Caki2 (cell line): ENCODE measurements around the gene IL25. TPM values are rescaled to one million over a fixed set of nuclear protein-coding genes. Genes with fewer than 3 reads are reported as not detected.
A peak's percentile ranks its signal among the peaks of the same experiment; 100 is the strongest.

Experiments
- DNase-seq: peaks from one replicate; pipeline ENCODE4 v3.0.0-alpha.2; 2015; ENCODE audit warnings: low read depth
- in situ Hi-C: cut with HindIII; loops from 2 replicates; pipeline ENCODE4 v1.10.0; 2016; ENCODE audit warnings: low sequenced_read_pairs, low pct_unique_long_range_greater_than_20kb, mixed read lengths
- total RNA-seq: library from RNA; depleted of rRNA; stranded (reverse); fragments of >200 nt; shearing (Covaris generic); gene quantifications from 2 replicates; pipeline ENCODE4 v1.2.3, GENCODE V29; 2014; ENCODE audit warnings: low replicate concordance

Gene IL25
- total RNA-seq, 1 experiment from 2014 or later: not detected

GRCh38 chr14:23365036-23365731 is 7.4 kb upstream of the IL25 start, which contains the start of gene EFS:
EFS (minus strand) TSS chr14:23365172; CDS start chr14:23365025, 147 bp downstream.
- no peak for DNase-seq
- in situ Hi-C loops: no loop called here

DNA sequence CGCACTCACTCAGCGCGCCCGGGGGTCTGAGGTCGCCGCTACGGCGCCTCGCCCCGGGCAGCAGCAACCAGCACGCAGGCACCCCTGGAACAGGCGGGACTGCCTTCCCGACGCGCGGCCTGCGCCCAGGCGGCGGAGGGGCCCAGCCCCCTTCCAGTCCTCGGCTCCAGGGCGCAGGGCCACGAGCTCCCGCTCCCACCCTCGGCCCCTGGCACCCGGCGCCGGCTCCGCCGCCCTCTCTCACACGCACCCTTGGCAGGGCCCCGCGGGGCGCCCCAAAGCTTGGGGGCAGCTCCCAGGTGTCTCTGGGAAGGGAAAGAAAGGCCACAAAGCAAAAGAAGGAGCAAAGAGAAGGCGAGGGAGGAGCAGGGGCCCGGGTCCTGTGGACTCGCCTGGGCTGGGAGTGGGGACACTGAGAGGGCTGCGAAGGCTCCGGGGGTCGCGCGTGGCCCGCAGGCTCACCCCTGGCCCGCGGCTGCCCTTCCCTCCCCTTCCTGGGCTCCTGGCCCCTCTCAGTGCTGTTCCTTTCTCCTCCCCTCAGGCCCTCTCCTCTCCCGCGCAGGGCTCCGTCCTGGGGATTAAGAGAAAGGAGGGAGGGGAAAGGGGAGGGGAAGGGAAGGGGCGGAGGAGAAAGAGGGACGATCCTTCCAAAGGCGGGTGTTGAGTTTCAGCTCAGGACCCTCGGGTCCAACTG is 6.7 kb upstream of the IL25 start:
- DNase-seq: no peak
- in situ Hi-C loops: no loop called here

GRCh38 chr14:23366426-23366921 is 6.1 kb upstream of the IL25 start:
- in situ Hi-C loops: no loop called here
- DNase-seq: no peak

- DNase-seq: no peak
- in situ Hi-C loops: no loop called here
Measured at GRCh38 chr14:23370221-23370620, 2.4 kb upstream of the IL25 start.

DNA sequence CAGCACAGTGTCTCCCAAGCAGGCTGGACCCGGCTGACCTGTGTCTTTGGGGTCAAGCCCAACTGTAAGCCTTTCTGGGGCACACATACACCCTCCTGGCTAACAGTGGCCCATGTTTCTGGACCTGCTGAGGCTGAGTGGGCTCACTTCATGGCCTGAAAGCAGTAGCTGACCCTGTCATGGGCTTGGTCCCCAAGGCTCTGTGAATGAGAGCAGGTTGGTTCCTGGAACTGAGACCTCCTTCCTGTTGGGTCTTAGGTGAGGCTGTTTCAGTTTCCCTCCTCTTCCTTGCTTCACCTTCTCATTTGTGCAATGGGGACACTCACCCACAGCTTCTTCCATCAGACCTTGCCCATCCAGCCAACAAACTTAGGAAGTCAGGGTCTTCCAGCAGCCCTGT is 744 bp upstream of the IL25 start:
- no peak for DNase-seq
- in situ Hi-C loops: no loop called here

GRCh38 chr14:23373041-23373440 is 432 bp downstream of the IL25 start:
- DNase-seq: no peak
- in situ Hi-C loops: no loop called here

DNA sequence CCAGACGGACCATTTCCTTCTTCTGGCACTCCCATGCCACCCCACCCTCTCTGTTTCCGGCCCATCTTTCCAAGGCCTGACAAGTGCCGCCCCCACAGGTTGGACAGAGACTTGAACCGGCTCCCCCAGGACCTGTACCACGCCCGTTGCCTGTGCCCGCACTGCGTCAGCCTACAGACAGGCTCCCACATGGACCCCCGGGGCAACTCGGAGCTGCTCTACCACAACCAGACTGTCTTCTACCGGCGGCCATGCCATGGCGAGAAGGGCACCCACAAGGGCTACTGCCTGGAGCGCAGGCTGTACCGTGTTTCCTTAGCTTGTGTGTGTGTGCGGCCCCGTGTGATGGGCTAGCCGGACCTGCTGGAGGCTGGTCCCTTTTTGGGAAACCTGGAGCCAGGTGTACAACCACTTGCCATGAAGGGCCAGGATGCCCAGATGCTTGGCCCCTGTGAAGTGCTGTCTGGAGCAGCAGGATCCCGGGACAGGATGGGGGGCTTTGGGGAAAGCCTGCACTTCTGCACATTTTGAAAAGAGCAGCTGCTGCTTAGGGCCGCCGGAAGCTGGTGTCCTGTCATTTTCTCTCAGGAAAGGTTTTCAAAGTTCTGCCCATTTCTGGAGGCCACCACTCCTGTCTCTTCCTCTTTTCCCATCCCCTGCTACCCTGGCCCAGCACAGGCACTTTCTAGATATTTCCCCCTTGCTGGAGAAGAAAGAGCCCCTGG is 3.1 kb downstream of the IL25 start:
- no peak for DNase-seq
- in situ Hi-C loops: no loop called here

GRCh38 chr14:23376482-23377197 is 4.0 kb downstream of the IL25 start, which contains the start of gene CMTM5:
CMTM5 (plus strand) TSS chr14:23377046; CDS start chr14:23377252, 206 bp downstream.
- in situ Hi-C loops: no loop called here

GRCh38 chr14:23377198-23377550 is 4.6 kb downstream of the IL25 start:
- in situ Hi-C loops: no loop called here
- no peak for DNase-seq

More at GRCh38 chr14:23376482-23377197, 4.0 kb downstream of the IL25 start, which contains the start of gene CMTM5:
- no peak for DNase-seq

- in situ Hi-C loops: no loop called here
- no peak for DNase-seq
Measured at GRCh38 chr14:23377573-23378563, 5.3 kb downstream of the IL25 start.

DNA sequence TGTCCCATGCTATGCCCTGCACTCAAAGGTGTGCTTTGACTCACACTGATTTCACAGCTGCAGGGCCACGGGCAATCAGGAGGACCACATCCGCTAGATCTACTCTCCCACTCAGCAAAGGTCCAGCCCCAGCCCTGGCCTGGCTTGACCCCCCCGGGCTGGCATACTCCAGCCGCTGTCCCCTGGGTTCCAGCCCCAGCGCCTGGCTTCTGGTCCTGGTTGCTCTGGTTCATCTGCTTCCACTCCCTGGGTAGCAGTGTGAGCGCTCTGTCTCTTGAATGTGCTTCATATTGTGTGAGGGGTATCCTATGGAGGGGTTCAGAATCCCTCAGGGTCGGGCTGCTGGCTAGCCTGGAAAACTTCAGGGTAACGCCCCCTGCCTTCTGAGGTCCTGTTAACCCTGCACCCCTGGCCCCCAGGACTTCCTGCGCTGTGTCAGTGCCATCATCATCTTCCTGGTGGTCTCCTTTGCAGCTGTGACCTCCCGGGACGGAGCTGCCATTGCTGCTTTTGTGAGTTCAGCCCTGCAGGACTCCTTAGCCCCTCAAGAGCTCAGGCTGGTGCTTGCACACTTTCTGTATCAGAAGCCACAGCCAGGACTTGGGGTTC is 6.1 kb downstream of the IL25 start:
- in situ Hi-C loops: no loop called here
- no peak for DNase-seq

- DNase-seq: peak; percentile 10
- in situ Hi-C loops: no loop called here
Measured at GRCh38 chr14:23379366-23380196, 7.0 kb downstream of the IL25 start.

- in situ Hi-C loops: no loop called here
- DNase-seq: no peak
Measured at GRCh38 chr14:23380197-23380914, 7.7 kb downstream of the IL25 start.

DNA sequence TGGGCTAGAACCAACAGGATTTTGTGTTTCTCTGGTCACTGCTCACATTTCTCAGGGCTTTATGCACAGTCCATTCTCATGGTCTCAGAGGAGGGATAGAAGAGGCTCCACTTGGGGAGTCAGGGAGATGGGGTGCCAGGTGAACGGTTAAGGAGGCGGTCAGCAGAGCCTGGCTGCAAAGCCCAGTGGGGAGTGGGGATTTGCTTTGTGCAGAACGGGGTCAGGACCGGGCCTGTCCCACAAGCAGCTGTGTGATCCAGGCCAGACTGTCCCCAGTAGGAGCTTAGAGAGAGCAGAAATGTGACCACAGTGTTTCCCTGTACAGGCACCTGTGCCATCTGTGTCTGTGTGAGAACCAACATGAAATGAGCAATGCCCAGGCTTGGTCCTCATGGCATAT is 8.4 kb downstream of the IL25 start:
- DNase-seq: no peak
- in situ Hi-C loops: no loop called here

DNA sequence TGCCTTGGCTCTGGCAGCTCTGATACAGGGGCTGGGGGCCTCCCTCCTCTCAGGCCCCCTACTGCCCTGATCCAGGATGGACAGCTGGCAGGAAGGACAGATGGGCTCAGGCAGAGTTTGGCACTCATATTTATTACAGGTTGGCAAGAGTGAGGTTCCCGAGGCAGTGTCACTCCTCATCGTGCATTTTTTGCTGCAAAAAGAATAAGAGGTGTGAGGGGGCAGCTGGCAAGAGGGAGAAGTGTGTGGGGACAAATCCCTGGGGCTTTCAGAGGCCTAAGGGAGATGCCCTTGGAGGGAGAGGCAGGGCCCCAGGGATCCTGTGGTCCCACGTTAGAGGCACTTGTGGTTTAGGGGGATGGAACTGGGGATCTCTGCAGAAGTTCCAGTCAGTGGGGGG is 9.3 kb downstream of the IL25 start:
- in situ Hi-C loops: no loop called here
- DNase-seq: no peak

DNA sequence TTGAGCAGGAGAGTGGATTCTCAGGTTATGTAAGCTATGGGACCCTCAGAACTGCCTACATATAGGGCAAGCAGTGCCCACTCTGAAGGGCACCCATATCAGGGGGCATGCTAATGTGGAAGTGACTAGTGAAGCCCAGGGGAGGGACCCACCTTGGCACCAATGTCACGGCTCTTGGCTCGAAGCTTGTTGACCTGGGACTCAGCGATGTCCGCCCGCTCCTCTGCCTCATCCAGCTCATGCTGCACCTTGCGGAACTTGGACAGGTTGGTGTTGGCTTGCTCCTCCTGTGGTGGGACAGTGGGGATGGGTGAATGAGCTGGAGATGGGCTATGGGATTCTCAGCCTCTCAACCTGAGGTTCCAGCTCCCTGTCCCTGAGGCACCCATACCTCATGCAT is 9.7 kb downstream of the IL25 start:
- in situ Hi-C loops: no loop called here
- DNase-seq: no peak
